Panc1 (cell line): ENCODE results near the gene DOK5. TPM values are rescaled to one million over a fixed set of nuclear protein-coding genes. Genes with fewer than 3 reads are reported as not detected.

Source experiments
- ATAC-seq: fragments of 200-7000 bp; cut with Tn5 transposase; 2 replicates; pipeline ENCODE4 v1.9.1; 2020; ENCODE audit warnings: mild to moderate bottlenecking, moderate library complexity
- BruUV-seq: library from RNA; stranded (reverse); fragments of 400-500 nt; replicated peaks from 2 replicates; lab custom pipeline; 2021; lab: Mats Ljungman, UMichigan
- CTCF ChIA-PET: fragments of 300-600 bp; sonication (Branson Sonifier 250); formaldehyde crosslinking; loops from one replicate; lab custom pipeline; 2022; ENCODE audit warnings: antibody characterized with exemption; lab: Charles Lee
- POLR2A ChIA-PET: fragments of 300-600 bp; sonication (Branson Sonifier 250); formaldehyde crosslinking; loops from one replicate; lab custom pipeline; 2022; ENCODE audit warnings: antibody characterized with exemption; lab: Charles Lee
- DNase-seq: peaks from one replicate; pipeline ENCODE4 v3.0.0-alpha.2; 2010; ENCODE audit warnings: low read depth, low spot score
- H3K27ac ChIP-seq: 2 replicates; pipeline ENCODE4 v1.5.1; 2011; ENCODE audit warnings: mild to moderate bottlenecking, low read length, inconsistent platforms
- H3K27me3 ChIP-seq: fragments of 200-500 bp; sonication (Bioruptor generic); 2 replicates; pipeline ENCODE4 v1.6.0; 2014; ENCODE audit warnings: low read length, inconsistent platforms; ENCODE audit not compliant: control insufficient read depth, insufficient read depth
- H3K36me3 ChIP-seq: fragments of 200-500 bp; sonication (Bioruptor generic); 2 replicates; pipeline ENCODE4 v1.5.1; 2014; ENCODE audit warnings: inconsistent platforms, mild to moderate bottlenecking, low read length, moderate library complexity; ENCODE audit not compliant: control insufficient read depth, insufficient read depth
- H3K4me1 ChIP-seq: 2 replicates; pipeline ENCODE4 v1.5.1; 2011; ENCODE audit warnings: inconsistent platforms, mild to moderate bottlenecking, low read length, moderate library complexity; ENCODE audit not compliant: control insufficient read depth, insufficient read depth
- H3K4me3 ChIP-seq, 2 experiments: 2 replicates each; pipeline ENCODE4 v1.5.1; 2011 to 2012; ENCODE audit warnings: low read depth in 2 of 2, low read length in 2 of 2, mild to moderate bottlenecking in 2 of 2, inconsistent platforms in 1 of 2, moderate library complexity in 1 of 2
- H3K9me3 ChIP-seq: fragments of 200-500 bp; sonication (Bioruptor generic); 2 replicates; pipeline ENCODE4 v1.5.1; 2014; ENCODE audit warnings: low read depth, mild to moderate bottlenecking, inconsistent platforms, low read length, moderate library complexity; ENCODE audit not compliant: control insufficient read depth, insufficient read depth
- POLR2AphosphoS5 ChIP-seq: IDR thresholded peaks from 2 replicates; pipeline ENCODE4 v1.6.1; 2012; ENCODE audit warnings: mild to moderate bottlenecking, low read depth, low read length, moderate library complexity
- SIN3A ChIP-seq: IDR thresholded peaks from 2 replicates; pipeline ENCODE4 v1.6.1; 2012; ENCODE audit warnings: low read depth, mild to moderate bottlenecking, low read length, moderate library complexity, borderline replicate concordance; ENCODE audit not compliant: insufficient read depth
- TCF7L2 ChIP-seq: IDR thresholded peaks from 2 replicates; pipeline ENCODE4 v1.6.1; 2011; ENCODE audit warnings: mild to moderate bottlenecking, low read depth, low read length, inconsistent platforms
- in situ Hi-C: cut with HindIII; loops from 2 replicates; pipeline ENCODE4 v1.10.0; 2016; ENCODE audit warnings: low sequenced_read_pairs, low pct_unique_long_range_greater_than_20kb
- intact Hi-C: fragments of 100-400 bp; cut with micrococcal nuclease; formaldehyde crosslinking; loops from one replicate; pipeline ENCODE4 v1.10.0; 2022; ENCODE audit not compliant: unreplicated experiment
- total RNA-seq: library from RNA; stranded (reverse); gene quantifications from one replicate; pipeline ENCODE4 v1.2.1, GENCODE V29; 2021; ENCODE audit not compliant: unreplicated experiment
- TF ChIP-seq, protein P1 (sequence below), 2 experiments: IDR thresholded peaks; 2 replicates each; pipeline ENCODE4 v1.6.1; 2011 to 2012; ENCODE audit warnings: low read depth in 2 of 2, control low read depth in 1 of 2, low read length in 1 of 2, mild to moderate bottlenecking in 1 of 2, moderate library complexity in 1 of 2; ENCODE audit not compliant: insufficient read depth in 1 of 2
- TF ChIP-seq, protein P2 (sequence below): fragments of 450-650 bp; IDR thresholded peaks from 2 replicates; pipeline ENCODE4 v1.5.1; 2017; ENCODE audit warnings: mild to moderate bottlenecking

The DOK5 gene
- total RNA-seq, 1 experiment from 2014 or later, result 0.18 TPM

DNA sequence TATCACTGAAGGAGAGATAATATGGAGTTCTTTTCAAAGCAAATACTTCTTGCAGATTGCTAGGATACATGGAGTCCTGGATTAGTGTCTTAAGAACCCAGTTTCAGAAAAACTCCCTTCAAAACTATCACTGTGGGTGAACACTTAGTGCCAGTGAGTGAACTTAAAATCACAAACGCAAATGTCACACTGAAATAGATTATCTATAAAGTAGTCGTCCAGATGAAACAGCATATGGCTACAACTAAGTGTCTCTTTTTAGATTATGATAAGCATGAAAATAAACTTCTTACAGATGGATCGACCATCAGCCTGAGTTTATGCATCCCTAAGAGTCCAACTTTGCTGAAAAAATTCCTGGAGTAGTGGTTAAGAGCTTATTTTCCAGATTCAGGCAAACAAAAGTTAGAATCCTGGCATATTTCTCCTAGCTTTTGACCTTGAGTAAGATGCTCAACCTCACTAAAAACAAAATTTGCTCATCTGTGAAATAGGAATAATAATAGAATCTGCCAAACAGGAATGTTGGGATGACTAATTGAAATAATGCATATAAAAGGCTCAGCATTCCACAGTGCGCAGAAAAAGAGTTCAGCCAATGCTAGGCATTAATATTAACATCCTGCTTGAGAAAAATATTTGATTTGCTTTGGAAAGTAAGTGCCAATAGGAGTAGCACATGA, 70.4 kb downstream of the DOK5 start:
- no peaks in the 10 kb centered on the region for H3K36me3 ChIP-seq
- H3K27me3 ChIP-seq, result no peaks in the 10 kb centered on the region
- H3K4me3 ChIP-seq, result no peak overlapping the region
- no peak overlapping the region for H3K27ac ChIP-seq
- intact Hi-C loops (no loop called here), in situ Hi-C loops (no loop called here)
- ATAC-seq, result no peak
- DNase-seq, result no peak
- ChIA-PET POLR2A (no interaction called here), CTCF (no interaction called here)
- no peaks in the 10 kb centered on the region for H3K9me3 ChIP-seq
- no peak for TF ChIP-seq TCF7L2
- TF ChIP-seq, protein P1, sequence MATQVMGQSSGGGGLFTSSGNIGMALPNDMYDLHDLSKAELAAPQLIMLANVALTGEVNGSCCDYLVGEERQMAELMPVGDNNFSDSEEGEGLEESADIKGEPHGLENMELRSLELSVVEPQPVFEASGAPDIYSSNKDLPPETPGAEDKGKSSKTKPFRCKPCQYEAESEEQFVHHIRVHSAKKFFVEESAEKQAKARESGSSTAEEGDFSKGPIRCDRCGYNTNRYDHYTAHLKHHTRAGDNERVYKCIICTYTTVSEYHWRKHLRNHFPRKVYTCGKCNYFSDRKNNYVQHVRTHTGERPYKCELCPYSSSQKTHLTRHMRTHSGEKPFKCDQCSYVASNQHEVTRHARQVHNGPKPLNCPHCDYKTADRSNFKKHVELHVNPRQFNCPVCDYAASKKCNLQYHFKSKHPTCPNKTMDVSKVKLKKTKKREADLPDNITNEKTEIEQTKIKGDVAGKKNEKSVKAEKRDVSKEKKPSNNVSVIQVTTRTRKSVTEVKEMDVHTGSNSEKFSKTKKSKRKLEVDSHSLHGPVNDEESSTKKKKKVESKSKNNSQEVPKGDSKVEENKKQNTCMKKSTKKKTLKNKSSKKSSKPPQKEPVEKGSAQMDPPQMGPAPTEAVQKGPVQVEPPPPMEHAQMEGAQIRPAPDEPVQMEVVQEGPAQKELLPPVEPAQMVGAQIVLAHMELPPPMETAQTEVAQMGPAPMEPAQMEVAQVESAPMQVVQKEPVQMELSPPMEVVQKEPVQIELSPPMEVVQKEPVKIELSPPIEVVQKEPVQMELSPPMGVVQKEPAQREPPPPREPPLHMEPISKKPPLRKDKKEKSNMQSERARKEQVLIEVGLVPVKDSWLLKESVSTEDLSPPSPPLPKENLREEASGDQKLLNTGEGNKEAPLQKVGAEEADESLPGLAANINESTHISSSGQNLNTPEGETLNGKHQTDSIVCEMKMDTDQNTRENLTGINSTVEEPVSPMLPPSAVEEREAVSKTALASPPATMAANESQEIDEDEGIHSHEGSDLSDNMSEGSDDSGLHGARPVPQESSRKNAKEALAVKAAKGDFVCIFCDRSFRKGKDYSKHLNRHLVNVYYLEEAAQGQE (IDR thresholded peaks at IDR 0.05; ENCODE audit: insufficient read depth in 1 of 2, low read depth in 2 of 2, low read length in 1 of 2), result no peak
- TF ChIP-seq POLR2AphosphoS5, result no peak
- TF ChIP-seq SIN3A, result no peak
- TF ChIP-seq, protein P2, sequence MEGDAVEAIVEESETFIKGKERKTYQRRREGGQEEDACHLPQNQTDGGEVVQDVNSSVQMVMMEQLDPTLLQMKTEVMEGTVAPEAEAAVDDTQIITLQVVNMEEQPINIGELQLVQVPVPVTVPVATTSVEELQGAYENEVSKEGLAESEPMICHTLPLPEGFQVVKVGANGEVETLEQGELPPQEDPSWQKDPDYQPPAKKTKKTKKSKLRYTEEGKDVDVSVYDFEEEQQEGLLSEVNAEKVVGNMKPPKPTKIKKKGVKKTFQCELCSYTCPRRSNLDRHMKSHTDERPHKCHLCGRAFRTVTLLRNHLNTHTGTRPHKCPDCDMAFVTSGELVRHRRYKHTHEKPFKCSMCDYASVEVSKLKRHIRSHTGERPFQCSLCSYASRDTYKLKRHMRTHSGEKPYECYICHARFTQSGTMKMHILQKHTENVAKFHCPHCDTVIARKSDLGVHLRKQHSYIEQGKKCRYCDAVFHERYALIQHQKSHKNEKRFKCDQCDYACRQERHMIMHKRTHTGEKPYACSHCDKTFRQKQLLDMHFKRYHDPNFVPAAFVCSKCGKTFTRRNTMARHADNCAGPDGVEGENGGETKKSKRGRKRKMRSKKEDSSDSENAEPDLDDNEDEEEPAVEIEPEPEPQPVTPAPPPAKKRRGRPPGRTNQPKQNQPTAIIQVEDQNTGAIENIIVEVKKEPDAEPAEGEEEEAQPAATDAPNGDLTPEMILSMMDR, result no peak
- H3K4me1 ChIP-seq, result no peaks in the 10 kb centered on the region
- BruUV-seq, result no TSS peak

DNA sequence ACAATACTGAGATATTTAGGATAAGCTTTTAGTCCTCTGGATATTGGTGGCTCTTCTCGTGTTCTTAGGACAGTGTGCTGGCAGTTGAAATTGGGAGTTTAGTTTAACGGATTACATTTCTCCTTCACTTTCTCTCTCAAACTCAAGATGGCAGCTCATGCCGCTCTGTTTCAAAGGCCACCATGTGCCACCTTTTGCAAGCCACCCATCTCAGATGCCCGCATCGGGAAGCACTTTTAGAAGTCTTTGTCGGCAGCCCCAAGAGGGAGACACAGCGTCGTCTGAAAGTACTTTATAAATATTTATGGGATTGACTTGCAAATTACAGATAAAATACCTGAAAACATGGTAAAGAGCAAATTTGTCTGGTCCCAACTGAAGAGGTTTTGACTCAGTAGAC, 73.5 kb downstream of the DOK5 start:
- Histone ChIP-seq H3K36me3 (no peaks in the 10 kb centered on the region), H3K27me3 (no peaks in the 10 kb centered on the region), H3K9me3 (no peaks in the 10 kb centered on the region), H3K27ac (no peak overlapping the region), H3K4me3 (no peak overlapping the region), H3K4me1 (no peaks in the 10 kb centered on the region)
- DNase-seq (no peak), ATAC-seq (no peak)
- intact Hi-C loops, result no loop called here
- CTCF ChIA-PET, result no interaction called here
- POLR2A ChIA-PET, result no interaction called here
- in situ Hi-C loops, result no loop called here
- TF ChIP-seq, protein P2, result no peak
- TF ChIP-seq, protein P1 (IDR thresholded peaks at IDR 0.05; ENCODE audit: insufficient read depth in 1 of 2, low read depth in 2 of 2, low read length in 1 of 2), result no peak
- TF ChIP-seq TCF7L2, result no peak
- BruUV-seq, result no TSS peak
